Suprapubic skin (tissue), 3 donors: Measurements from ENCODE around the gene SMARCC1.

ENCODE experiments used
- POLR2A ChIP-seq, 2 donors: fragments of 450-650 bp; IDR thresholded peaks; one replicate each; pipeline ENCODE4 v1.6.1; 2017; ENCODE audit warnings: antibody characterized with exemption in 2 of 2, mild to moderate bottlenecking in 2 of 2, moderate library complexity in 2 of 2
- TF ChIP-seq, protein P1 (sequence below), 2 donors: fragments of 200-600 bp in 1 of 2; fragments of 450-650 bp in 1 of 2; sonication (generic) in 1 of 2; IDR thresholded peaks; one replicate each; pipeline ENCODE4 v1.5.1; 2016 to 2019; ENCODE audit warnings: antibody characterized with exemption in 2 of 2, mild to moderate bottlenecking in 1 of 2, moderate library complexity in 1 of 2

DNA sequence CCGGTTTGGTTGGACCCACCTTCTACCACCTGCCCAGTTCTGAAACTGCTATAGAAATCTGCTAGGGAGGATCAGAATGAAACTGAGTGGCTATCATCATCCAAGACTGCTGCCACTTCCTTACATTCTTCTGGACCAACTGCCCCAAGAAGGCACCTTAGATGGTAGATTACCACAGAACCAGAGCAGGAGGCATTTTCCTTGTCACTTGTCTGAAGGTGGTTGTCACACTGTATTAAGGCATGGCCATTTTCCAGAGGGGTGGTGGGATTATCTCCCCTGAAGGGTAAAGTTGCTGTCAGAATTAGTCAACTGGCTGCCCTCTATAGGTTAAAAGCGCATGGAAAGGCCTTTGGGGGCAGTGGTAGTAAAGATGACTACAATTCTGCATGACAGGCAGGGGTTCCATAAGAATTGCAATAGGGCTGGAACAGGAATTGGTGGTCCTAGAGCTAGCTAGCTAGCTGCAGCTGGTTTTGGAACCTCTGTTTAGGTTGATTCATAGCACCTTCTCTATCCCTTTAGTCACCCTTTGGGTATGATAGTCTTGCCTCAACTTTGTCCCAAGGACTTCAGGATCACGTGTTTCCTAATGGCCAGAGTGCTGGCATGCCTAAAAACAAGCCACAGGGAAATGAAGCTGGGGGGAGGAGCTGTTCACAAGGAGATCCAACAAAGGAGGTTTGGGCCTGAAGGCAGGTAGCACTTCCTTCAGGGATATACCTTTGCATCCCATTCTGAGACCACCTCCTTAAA, 198.2 kb downstream of the SMARCC1 start:
- no peak for TF ChIP-seq POLR2A (IDR thresholded peaks at IDR 0.05)
- TF ChIP-seq, protein P1, sequence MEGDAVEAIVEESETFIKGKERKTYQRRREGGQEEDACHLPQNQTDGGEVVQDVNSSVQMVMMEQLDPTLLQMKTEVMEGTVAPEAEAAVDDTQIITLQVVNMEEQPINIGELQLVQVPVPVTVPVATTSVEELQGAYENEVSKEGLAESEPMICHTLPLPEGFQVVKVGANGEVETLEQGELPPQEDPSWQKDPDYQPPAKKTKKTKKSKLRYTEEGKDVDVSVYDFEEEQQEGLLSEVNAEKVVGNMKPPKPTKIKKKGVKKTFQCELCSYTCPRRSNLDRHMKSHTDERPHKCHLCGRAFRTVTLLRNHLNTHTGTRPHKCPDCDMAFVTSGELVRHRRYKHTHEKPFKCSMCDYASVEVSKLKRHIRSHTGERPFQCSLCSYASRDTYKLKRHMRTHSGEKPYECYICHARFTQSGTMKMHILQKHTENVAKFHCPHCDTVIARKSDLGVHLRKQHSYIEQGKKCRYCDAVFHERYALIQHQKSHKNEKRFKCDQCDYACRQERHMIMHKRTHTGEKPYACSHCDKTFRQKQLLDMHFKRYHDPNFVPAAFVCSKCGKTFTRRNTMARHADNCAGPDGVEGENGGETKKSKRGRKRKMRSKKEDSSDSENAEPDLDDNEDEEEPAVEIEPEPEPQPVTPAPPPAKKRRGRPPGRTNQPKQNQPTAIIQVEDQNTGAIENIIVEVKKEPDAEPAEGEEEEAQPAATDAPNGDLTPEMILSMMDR (IDR thresholded peaks at IDR 0.05): no peak
